GM23338 (cell line): Measurements from ENCODE around the gene CAMTA1. TPM values are rescaled to one million over a fixed set of nuclear protein-coding genes. Genes with fewer than 3 reads are reported as not detected.

Experiments
- CREB1 ChIP-seq: fragments of 250-450 bp; sonication (Bioruptor Pico); IDR thresholded peaks from 2 replicates; pipeline ENCODE4 v1.5.0; 2020; ENCODE audit warnings: low read depth, mild to moderate bottlenecking, moderate library complexity
- CTCF ChIP-seq, 2 experiments: fragments of 200-600 bp in 1 of 2; sonication (generic) in 1 of 2; conservative IDR thresholded peaks; 2 replicates each; pipeline versions ENCODE4 v1.5.1 to v1.6.1; 2016 to 2017; ENCODE audit warnings: antibody characterized with exemption in 2 of 2, low read depth in 2 of 2, mild to moderate bottlenecking in 2 of 2, moderate library complexity in 1 of 2
- EZH2 ChIP-seq: fragments of 200-600 bp; sonication (generic); IDR thresholded peaks from one replicate; pipeline ENCODE4 v1.8.0; 2017; ENCODE audit warnings: antibody characterized with exemption, mild to moderate bottlenecking, low read depth; ENCODE audit not compliant: unreplicated experiment
- EZH2phosphoT487 ChIP-seq: fragments of 200-600 bp; sonication (generic); IDR thresholded peaks from one replicate; pipeline ENCODE4 v1.8.1; 2018; ENCODE audit warnings: antibody characterized with exemption; ENCODE audit not compliant: unreplicated experiment
- JUNB ChIP-seq: IDR thresholded peaks from one replicate; pipeline ENCODE4 v1.6.1; 2016; ENCODE audit warnings: antibody characterized with exemption; ENCODE audit not compliant: unreplicated experiment
- POLR2AphosphoS5 ChIP-seq: IDR thresholded peaks from 2 replicates; pipeline ENCODE4 v1.6.1; 2016; ENCODE audit warnings: antibody characterized with exemption, low read depth
- REST ChIP-seq: IDR thresholded peaks from one replicate; pipeline ENCODE4 v1.6.1; 2018; ENCODE audit warnings: antibody characterized with exemption; ENCODE audit not compliant: unreplicated experiment
- ZNF114 ChIP-seq: fragments of 250-450 bp; sonication (Bioruptor Pico); IDR thresholded peaks from 2 replicates; pipeline ENCODE4 v1.5.0; 2020; ENCODE audit warnings: mild to moderate bottlenecking, moderate library complexity
- ZNF331 ChIP-seq: fragments of 250-450 bp; sonication (Bioruptor Pico); IDR thresholded peaks from 2 replicates; pipeline ENCODE4 v1.5.0; 2020; ENCODE audit warnings: low read depth, mild to moderate bottlenecking, moderate library complexity
- ZNF462 ChIP-seq: fragments of 250-450 bp; sonication (Bioruptor Pico); IDR thresholded peaks from 2 replicates; pipeline ENCODE4 v1.5.0; 2020; ENCODE audit warnings: mild to moderate bottlenecking, moderate library complexity
- polyA plus RNA-seq: library from polyadenylated mRNA; unstranded; fragments of >200 nt; fragmentation: Nextera tagmentation; extraction: Ambion mirVana; gene quantifications from 2 replicates; pipeline ENCODE4 v1.2.1, GENCODE V29; 2016
- total RNA-seq: library from RNA; depleted of rRNA; stranded (reverse); fragments of >200 nt; shearing (Covaris generic); gene quantifications from 2 replicates; pipeline ENCODE4 v1.2.3, GENCODE V29; 2014

The CAMTA1 gene
- total and polyA plus RNA-seq, 2 experiments from 2014 or later, result 115 to 519 TPM

DNA sequence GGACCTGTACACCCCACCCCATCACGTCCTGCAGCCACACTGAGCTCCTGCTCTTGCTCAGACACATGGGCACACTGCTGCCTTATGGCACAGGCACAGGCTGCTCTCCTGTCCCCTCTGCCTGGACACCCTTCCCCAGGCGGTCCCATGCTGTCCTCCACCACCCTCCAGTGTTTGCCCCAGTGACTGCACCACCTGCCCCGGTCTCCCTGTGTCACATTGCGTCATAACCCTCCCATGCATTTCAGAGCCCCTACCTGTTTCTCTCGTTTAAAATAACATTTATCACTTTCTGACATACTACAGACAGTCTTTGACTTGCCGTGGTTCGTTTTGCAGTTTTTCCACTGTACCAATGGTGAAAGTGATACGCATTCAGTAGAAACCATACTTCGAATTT lies 159.2 kb downstream of the CAMTA1 start (continued):
- TF ChIP-seq ZNF462 (CRISPR knock-in tag), result no peak
- no peak for TF ChIP-seq ZNF114
- TF ChIP-seq JUNB, result no peak
- TF ChIP-seq CREB1, result no peak
- TF ChIP-seq EZH2phosphoT487, result no peak
- TF ChIP-seq EZH2, result no peak
- TF ChIP-seq CTCF (conservative IDR thresholded peaks at IDR 0.05; ENCODE audit: low read depth in 2 of 2), result no peak; a peak in 1 of 4 replicates
- TF ChIP-seq ZNF331 (CRISPR knock-in tag), result no peak
- TF ChIP-seq POLR2AphosphoS5, result no peak
- no peak for TF ChIP-seq REST
